Measurements from ENCODE around the gene KLK12. TPM values are rescaled to one million over a fixed set of nuclear protein-coding genes. Genes with fewer than 3 reads are reported as not detected.

Gene KLK12
- total RNA-seq, 5 donors from 2014 or later (not counting 1 experiment from before 2014, with no cell fraction given), result not detected

DNA sequence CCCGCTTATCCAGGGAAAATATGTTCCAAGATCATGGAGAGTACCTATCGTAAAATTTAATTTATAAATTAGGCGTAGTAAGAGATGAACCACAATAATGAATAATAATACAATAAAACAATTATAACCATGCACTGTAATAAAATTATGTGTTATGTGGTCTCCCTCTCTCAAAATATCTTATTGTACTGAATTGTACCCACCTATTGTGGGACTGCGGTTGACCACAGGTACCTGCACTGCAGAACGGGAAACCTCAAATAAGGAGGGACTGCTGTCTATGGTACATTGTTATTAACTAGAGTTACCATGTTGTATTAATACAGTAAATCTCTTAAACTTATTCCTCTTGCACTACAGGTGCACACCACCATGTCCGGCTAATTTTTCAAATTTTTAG is 5.3 kb upstream of the KLK12 start:
- no peaks in the 10 kb centered on the region for H3K9me3 Mint-ChIP-seq
- WGBS (ENCODE audit: insufficient coverage), result no CpG with 5 or more reads among the region's 6 CpGs
- H3K27ac ChIP-seq (ENCODE audit: low read length), result no peak overlapping the region
- no peaks in the 10 kb centered on the region for H3K9me3 ChIP-seq
- DNase-seq, result no peak
- ATAC-seq (replicated peaks in 1 of 4), result no peak
- CTCF ChIA-PET, result no interaction called here
- H3K36me3 ChIP-seq (ENCODE audit: control insufficient read depth in 2 of 2, extremely low read depth in 1 of 2, insufficient read depth in 1 of 2, low read length in 1 of 2), result no peaks in the 10 kb centered on the region
- no peaks in the 10 kb centered on the region for H3K4me1 Mint-ChIP-seq
- POLR2A ChIA-PET, result no interaction called here
- no peak overlapping the region for H3K4me3 Mint-ChIP-seq
- H3K4me3 ChIP-seq (ENCODE audit: control insufficient read depth in 1 of 2, extremely low read depth in 1 of 2, low read length in 1 of 2), result no peak overlapping the region
- no peaks in the 10 kb centered on the region for H3K36me3 Mint-ChIP-seq
- H3K4me1 ChIP-seq (ENCODE audit: control insufficient read depth in 1 of 2, extremely low read depth in 1 of 2, insufficient read depth in 2 of 2, low read length in 2 of 2), result no peaks in the 10 kb centered on the region
- peaks cover 0 to under 1% of the 10 kb centered on the region in 2 experiments for H3K27me3 ChIP-seq (replicated peaks in 1 of 2; ENCODE audit: control insufficient read depth in 2 of 2, extremely low read depth in 1 of 2, insufficient read depth in 2 of 2, low read length in 1 of 2)
- peaks cover 0 to 5% of the 10 kb centered on the region in 2 donors for H3K27me3 Mint-ChIP-seq
- H3K27ac Mint-ChIP-seq, result no peak overlapping the region

- Mint-ChIP-seq H3K4me3 (no peak overlapping the region), H3K36me3 (no peaks in the 10 kb centered on the region), H3K27ac (no peak overlapping the region), H3K9me3 (no peaks in the 10 kb centered on the region), H3K27me3 (peaks cover 10 to 21% of the 10 kb centered on the region in 2 donors), H3K4me1 (no peaks in the 10 kb centered on the region)
- ATAC-seq (replicated peaks in 1 of 4), result no peak
- DNase-seq, result no peak
- peaks cover 0 to 18% of the 10 kb centered on the region in 2 experiments for H3K27me3 ChIP-seq (replicated peaks in 1 of 2; ENCODE audit: control insufficient read depth in 2 of 2, extremely low read depth in 1 of 2, insufficient read depth in 2 of 2, low read length in 1 of 2)
- POLR2A ChIA-PET, result no interaction called here
- H3K36me3 ChIP-seq (ENCODE audit: control insufficient read depth in 2 of 2, extremely low read depth in 1 of 2, insufficient read depth in 1 of 2, low read length in 1 of 2), result no peaks in the 10 kb centered on the region
- CTCF ChIA-PET, result no interaction called here
- no peak overlapping the region for H3K4me3 ChIP-seq (ENCODE audit: control insufficient read depth in 1 of 2, extremely low read depth in 1 of 2, low read length in 1 of 2)
- WGBS (ENCODE audit: insufficient coverage), result 81% methylated on average over 9 of the region's 9 CpGs
- no peak overlapping the region for H3K27ac ChIP-seq (ENCODE audit: low read length)
- no peaks in the 10 kb centered on the region for H3K4me1 ChIP-seq (ENCODE audit: control insufficient read depth in 1 of 2, extremely low read depth in 1 of 2, insufficient read depth in 2 of 2, low read length in 2 of 2)
- no peaks in the 10 kb centered on the region for H3K9me3 ChIP-seq
These were observed 1.7 kb upstream of the KLK12 start for GRCh38 chr19:51036519-51036918.

DNA sequence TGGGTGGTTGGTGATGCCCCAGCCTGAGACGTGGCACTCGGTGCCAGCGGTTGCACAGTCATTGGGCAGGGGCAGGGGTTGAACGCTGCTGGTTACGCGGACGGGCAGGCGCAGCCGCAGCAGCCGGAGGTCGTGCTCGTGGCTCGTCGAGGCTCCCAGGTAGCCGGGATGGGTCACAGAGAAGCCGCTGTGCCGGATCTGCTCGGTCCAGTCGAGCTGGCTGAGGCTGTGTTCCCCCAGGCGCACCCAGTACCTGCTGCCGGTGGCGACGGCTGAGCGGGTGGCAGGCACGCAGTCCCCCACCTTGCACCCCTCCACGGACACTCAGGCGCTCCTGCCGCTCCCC is 2.9 kb downstream of the KLK12 start:
- ATAC-seq (replicated peaks in 1 of 4), result no peak
- no peaks in the 10 kb centered on the region for H3K9me3 ChIP-seq

GRCh38 chr19:51031220-51031879 is 3.5 kb downstream of the KLK12 start:
- DNase-seq, result no peak
- H3K4me1 Mint-ChIP-seq, result no peaks in the 10 kb centered on the region
- H3K36me3 ChIP-seq (ENCODE audit: control insufficient read depth in 2 of 2, extremely low read depth in 1 of 2, insufficient read depth in 1 of 2, low read length in 1 of 2), result no peaks in the 10 kb centered on the region
- 79% methylated on average over 3 of the region's 7 CpGs for WGBS (ENCODE audit: insufficient coverage)
- no peak overlapping the region for H3K27ac Mint-ChIP-seq
- H3K9me3 Mint-ChIP-seq, result no peaks in the 10 kb centered on the region
- POLR2A ChIA-PET, result no interaction called here
- H3K36me3 Mint-ChIP-seq, result no peaks in the 10 kb centered on the region
- peaks cover 0 to 48% of the 10 kb centered on the region in 2 experiments for H3K27me3 ChIP-seq (replicated peaks in 1 of 2; ENCODE audit: control insufficient read depth in 2 of 2, extremely low read depth in 1 of 2, insufficient read depth in 2 of 2, low read length in 1 of 2)
- no peaks in the 10 kb centered on the region for H3K9me3 ChIP-seq
- CTCF ChIA-PET, result no interaction called here
- no peaks in the 10 kb centered on the region for H3K4me1 ChIP-seq (ENCODE audit: control insufficient read depth in 1 of 2, extremely low read depth in 1 of 2, insufficient read depth in 2 of 2, low read length in 2 of 2)
- no peak overlapping the region for H3K27ac ChIP-seq (ENCODE audit: low read length)
- ATAC-seq (replicated peaks in 1 of 4), result no peak
- no peak overlapping the region for H3K4me3 ChIP-seq (ENCODE audit: control insufficient read depth in 1 of 2, extremely low read depth in 1 of 2, low read length in 1 of 2)
- H3K27me3 Mint-ChIP-seq, result peaks cover 35 to 51% of the 10 kb centered on the region in 2 donors
- H3K4me3 Mint-ChIP-seq, result no peak overlapping the region

More for the DNA sequence above, 2.9 kb downstream of the KLK12 start:
- ChIA-PET CTCF (no interaction called here), POLR2A (no interaction called here)
- no peak overlapping the region for H3K4me3 ChIP-seq (ENCODE audit: control insufficient read depth in 1 of 2, extremely low read depth in 1 of 2, low read length in 1 of 2)
- no peaks in the 10 kb centered on the region for H3K4me1 Mint-ChIP-seq
- 90% methylated on average over 27 of the region's 28 CpGs for WGBS (ENCODE audit: insufficient coverage)
- H3K4me3 Mint-ChIP-seq, result no peak overlapping the region
- peaks cover 0 to 45% of the 10 kb centered on the region in 2 experiments for H3K27me3 ChIP-seq (replicated peaks in 1 of 2; ENCODE audit: control insufficient read depth in 2 of 2, extremely low read depth in 1 of 2, insufficient read depth in 2 of 2, low read length in 1 of 2)
- no peak overlapping the region for H3K27ac ChIP-seq (ENCODE audit: low read length)
- no peaks in the 10 kb centered on the region for H3K4me1 ChIP-seq (ENCODE audit: control insufficient read depth in 1 of 2, extremely low read depth in 1 of 2, insufficient read depth in 2 of 2, low read length in 2 of 2)
- DNase-seq, result no peak
- no peak overlapping the region for H3K27ac Mint-ChIP-seq
- no peaks in the 10 kb centered on the region for H3K36me3 Mint-ChIP-seq
- no peaks in the 10 kb centered on the region for H3K9me3 Mint-ChIP-seq
- H3K27me3 Mint-ChIP-seq, result peaks cover 31 to 49% of the 10 kb centered on the region in 2 donors
- no peaks in the 10 kb centered on the region for H3K36me3 ChIP-seq (ENCODE audit: control insufficient read depth in 2 of 2, extremely low read depth in 1 of 2, insufficient read depth in 1 of 2, low read length in 1 of 2)

DNA sequence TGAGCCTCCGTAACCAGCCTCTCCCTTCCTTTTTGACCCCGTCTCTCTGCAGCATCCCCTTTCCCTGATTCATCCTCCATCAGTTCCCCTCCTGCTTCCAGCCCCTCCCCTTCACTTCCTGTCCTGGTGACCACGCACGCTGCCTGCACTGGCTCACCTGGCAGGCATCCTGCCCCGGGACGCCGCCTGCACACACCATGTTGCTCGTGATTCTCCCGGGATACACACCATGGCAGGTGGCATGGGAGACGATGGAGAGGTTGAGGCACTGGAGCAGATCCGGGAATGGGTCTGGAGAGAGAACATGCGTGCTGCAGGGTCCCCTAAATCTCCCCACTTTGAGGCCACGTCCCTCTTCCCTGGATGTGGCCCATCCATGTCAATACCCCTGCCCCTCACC is 4.2 kb downstream of the KLK12 start:
- Histone ChIP-seq H3K4me1 (ENCODE audit: control insufficient read depth in 1 of 2, extremely low read depth in 1 of 2, insufficient read depth in 2 of 2, low read length in 2 of 2) (no peaks in the 10 kb centered on the region), H3K27me3 (replicated peaks in 1 of 2; ENCODE audit: control insufficient read depth in 2 of 2, extremely low read depth in 1 of 2, insufficient read depth in 2 of 2, low read length in 1 of 2) (peaks cover 0 to 55% of the 10 kb centered on the region in 2 experiments), H3K36me3 (ENCODE audit: control insufficient read depth in 2 of 2, extremely low read depth in 1 of 2, insufficient read depth in 1 of 2, low read length in 1 of 2) (no peaks in the 10 kb centered on the region), H3K9me3 (no peaks in the 10 kb centered on the region), H3K4me3 (ENCODE audit: control insufficient read depth in 1 of 2, extremely low read depth in 1 of 2, low read length in 1 of 2) (no peak overlapping the region), H3K27ac (ENCODE audit: low read length) (no peak overlapping the region)
- WGBS (ENCODE audit: insufficient coverage), result 76% methylated on average over 8 of the region's 13 CpGs
- DNase-seq, result no peak
- Mint-ChIP-seq H3K36me3 (no peaks in the 10 kb centered on the region), H3K27ac (no peak overlapping the region), H3K4me1 (no peaks in the 10 kb centered on the region), H3K27me3 (peaks cover 35 to 53% of the 10 kb centered on the region in 2 donors), H3K9me3 (no peaks in the 10 kb centered on the region), H3K4me3 (no peak overlapping the region)
- ChIA-PET CTCF (no interaction called here), POLR2A (no interaction called here)
- ATAC-seq (replicated peaks in 1 of 4), result no peak

DNA sequence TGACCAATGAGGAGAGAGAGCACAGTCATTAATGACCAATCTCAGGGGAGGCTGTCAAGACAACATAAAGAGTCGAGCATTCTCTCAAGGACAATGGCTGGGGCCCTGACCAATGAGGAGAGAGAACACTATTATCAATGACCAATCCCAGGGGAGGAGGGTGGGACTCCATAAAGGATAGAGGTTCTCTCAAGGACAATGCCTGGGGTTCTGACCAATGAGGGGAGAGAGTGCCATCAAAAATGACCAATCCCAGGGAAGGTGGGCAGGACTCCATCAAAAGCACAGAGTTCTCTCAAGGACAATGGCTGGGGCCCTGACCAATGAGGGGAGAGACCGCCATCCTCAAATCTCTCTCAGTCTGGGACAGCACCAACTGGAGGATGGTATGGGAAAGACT is 5.1 kb downstream of the KLK12 start:
- Mint-ChIP-seq H3K4me3 (no peak overlapping the region), H3K27ac (no peak overlapping the region), H3K36me3 (no peaks in the 10 kb centered on the region), H3K9me3 (no peaks in the 10 kb centered on the region), H3K27me3 (peaks cover 41 to 55% of the 10 kb centered on the region in 2 donors), H3K4me1 (no peaks in the 10 kb centered on the region)
- H3K4me3 ChIP-seq (ENCODE audit: control insufficient read depth in 1 of 2, extremely low read depth in 1 of 2, low read length in 1 of 2), result no peak overlapping the region
- ChIA-PET CTCF (no interaction called here), POLR2A (no interaction called here)
- no peak overlapping the region for H3K27ac ChIP-seq (ENCODE audit: low read length)
- H3K4me1 ChIP-seq (ENCODE audit: control insufficient read depth in 1 of 2, extremely low read depth in 1 of 2, insufficient read depth in 2 of 2, low read length in 2 of 2), result no peaks in the 10 kb centered on the region
- no peak for DNase-seq
- no peaks in the 10 kb centered on the region for H3K9me3 ChIP-seq
- H3K36me3 ChIP-seq (ENCODE audit: control insufficient read depth in 2 of 2, extremely low read depth in 1 of 2, insufficient read depth in 1 of 2, low read length in 1 of 2), result no peaks in the 10 kb centered on the region
- H3K27me3 ChIP-seq (replicated peaks in 1 of 2; ENCODE audit: control insufficient read depth in 2 of 2, extremely low read depth in 1 of 2, insufficient read depth in 2 of 2, low read length in 1 of 2), result peaks cover 0 to 59% of the 10 kb centered on the region in 2 experiments
- WGBS (ENCODE audit: insufficient coverage), result no CpG with 5 or more reads among the region's 2 CpGs
- ATAC-seq (replicated peaks in 1 of 4), result no peak

DNA sequence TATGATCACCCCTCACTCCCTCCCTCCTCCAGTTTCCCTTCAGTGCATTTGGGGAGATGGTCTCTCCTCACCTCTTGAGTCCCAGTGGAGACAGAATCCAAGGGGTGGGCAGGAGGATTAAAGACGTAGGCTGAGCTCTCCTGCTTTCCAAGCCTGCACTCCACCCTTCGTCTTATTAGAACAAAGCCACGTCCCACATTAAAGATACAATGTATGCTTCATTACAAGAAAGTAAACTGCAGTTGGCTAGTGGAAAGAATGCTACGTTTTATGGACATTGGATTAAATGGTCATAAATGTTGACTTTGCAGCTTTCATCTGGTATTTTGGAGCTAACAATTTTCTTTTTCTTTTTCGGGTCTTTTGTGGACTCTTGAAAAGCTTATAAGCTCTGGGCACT is 6.9 kb downstream of the KLK12 start:
- DNase-seq (no peak), ATAC-seq (replicated peaks in 1 of 4) (no peak)
- Mint-ChIP-seq H3K27ac (no peak overlapping the region), H3K4me3 (no peak overlapping the region), H3K4me1 (no peaks in the 10 kb centered on the region), H3K27me3 (peaks cover 49 to 59% of the 10 kb centered on the region in 2 donors), H3K36me3 (no peaks in the 10 kb centered on the region), H3K9me3 (no peaks in the 10 kb centered on the region)
- no CpG with 5 or more reads among the region's 5 CpGs for whole genome bisulfite sequencing (ENCODE audit: insufficient coverage)
- no peaks in the 10 kb centered on the region for H3K36me3 ChIP-seq (ENCODE audit: control insufficient read depth in 2 of 2, extremely low read depth in 1 of 2, insufficient read depth in 1 of 2, low read length in 1 of 2)
- ChIA-PET CTCF (no interaction called here), POLR2A (no interaction called here)
- no peaks in the 10 kb centered on the region for H3K9me3 ChIP-seq
- no peak overlapping the region for H3K27ac ChIP-seq (ENCODE audit: low read length)
- no peaks in the 10 kb centered on the region for H3K4me1 ChIP-seq (ENCODE audit: control insufficient read depth in 1 of 2, extremely low read depth in 1 of 2, insufficient read depth in 2 of 2, low read length in 2 of 2)
- H3K4me3 ChIP-seq (ENCODE audit: control insufficient read depth in 1 of 2, extremely low read depth in 1 of 2, low read length in 1 of 2), result no peak overlapping the region
- H3K27me3 ChIP-seq (replicated peaks in 1 of 2; ENCODE audit: control insufficient read depth in 2 of 2, extremely low read depth in 1 of 2, insufficient read depth in 2 of 2, low read length in 1 of 2), result peaks cover 0 to 61% of the 10 kb centered on the region in 2 experiments

All from T-cell (primary cell).